GM19240 (cell line): Measurements from ENCODE around the gene DICER1.
"Not testable (repeated sequence)": the region's sequence is repeated elsewhere in the genome, so short reads cannot be mapped to it uniquely, and the experiment has no call there.

ENCODE experiments used
- DNase-seq: peaks from one replicate; pipeline ENCODE4 v3.0.0; 2011; ENCODE audit warnings: low spot score; ENCODE audit not compliant: insufficient read length

The DICER1 gene

GRCh38 chr14:95157327-95158189, at the start of gene DICER1:
TSS of gene DICER1 (minus strand) at chr14:95157529. CDS start at chr14:95133458, 24,071 bp downstream.
- DNase-seq: peak; percentile 81

GRCh38 chr14:95206534-95206933, 49.2 kb upstream of the DICER1 start:
- DNase-seq: no peak

- DNase-seq: no peak
Measured at GRCh38 chr14:95204705-95205104, 47.4 kb upstream of the DICER1 start.

GRCh38 chr14:95201745-95202144, 44.4 kb upstream of the DICER1 start:
- DNase-seq: not testable (repeated sequence)

- no peak for DNase-seq
Measured at GRCh38 chr14:95200404-95200803, 43.1 kb upstream of the DICER1 start.

- DNase-seq: no peak
Measured at GRCh38 chr14:95199298-95199983, 42.1 kb upstream of the DICER1 start.

- no peak for DNase-seq
Measured at GRCh38 chr14:95198320-95198719, 41.0 kb upstream of the DICER1 start.

GRCh38 chr14:95197551-95197950, 40.2 kb upstream of the DICER1 start:
- no peak for DNase-seq

GRCh38 chr14:95196826-95197545, 39.7 kb upstream of the DICER1 start:
- no peak for DNase-seq

- peak; percentile 18 for DNase-seq
Measured at GRCh38 chr14:95196268-95196667, 38.9 kb upstream of the DICER1 start.

GRCh38 chr14:95195031-95195430, 37.7 kb upstream of the DICER1 start:
- DNase-seq: no peak

- DNase-seq: no peak
Measured at GRCh38 chr14:95193081-95193480, 35.8 kb upstream of the DICER1 start.

GRCh38 chr14:95192311-95192710, 35.0 kb upstream of the DICER1 start:
- no peak for DNase-seq

GRCh38 chr14:95191445-95192199, 34.3 kb upstream of the DICER1 start:
- DNase-seq: no peak

GRCh38 chr14:95190857-95191256, 33.5 kb upstream of the DICER1 start:
- no peak for DNase-seq

GRCh38 chr14:95190346-95190840, 33.1 kb upstream of the DICER1 start:
- no peak for DNase-seq

GRCh38 chr14:95189367-95190132, 32.2 kb upstream of the DICER1 start:
- no peak for DNase-seq

GRCh38 chr14:95188380-95188779, 31.1 kb upstream of the DICER1 start:
- DNase-seq: no peak

- DNase-seq: no peak
Measured at GRCh38 chr14:95185767-95186392, 28.6 kb upstream of the DICER1 start.
